HCT116 (cell line): ENCODE results near the gene MECP2. TPM values are rescaled to one million over a fixed set of nuclear protein-coding genes. Genes with fewer than 3 reads are reported as not detected.

Experiments
- ATAC-seq: fragments of 200-7000 bp; cut with Tn5 transposase; 2 replicates; pipeline ENCODE4 v1.9.1; 2020; ENCODE audit warnings: mild to moderate bottlenecking, moderate library complexity
- BruUV-seq: library from RNA; stranded (reverse); fragments of 400-500 nt; replicated peaks from 2 replicates; lab custom pipeline; 2021; lab: Mats Ljungman, UMichigan
- CTCF ChIA-PET: fragments of 300-600 bp; sonication (Branson Sonifier 250); formaldehyde crosslinking; loops from one replicate; lab custom pipeline; 2021; ENCODE audit warnings: antibody characterized with exemption; lab: Charles Lee
- POLR2A ChIA-PET: fragments of 300-600, 350-600 bp; sonication (Branson Sonifier 250); formaldehyde crosslinking; loops from one replicate; lab custom pipeline; 2021; ENCODE audit warnings: antibody characterized with exemption; lab: Charles Lee
- RAD21 ChIA-PET, 2 experiments: fragments of 300-600 bp; sonication (Branson Sonifier 250); formaldehyde crosslinking; loops; one replicate each; lab custom pipeline; 2023; ENCODE audit warnings: low total read pairs in 2 of 2; ENCODE audit not compliant: uncharacterized antibody in 2 of 2, unreplicated experiment in 2 of 2, low non-redundant PET in 1 of 2; lab: Charles Lee
- DNase-seq: peaks from one replicate; pipeline ENCODE4 v3.0.0-alpha.2; 2010; ENCODE audit warnings: low read depth, low spot score
- H2AFZ ChIP-seq: fragments of 200-600 bp; shearing (Covaris generic), sonication (generic); 2 replicates; pipeline ENCODE4 v1.6.1; 2017; ENCODE audit warnings: low read depth, mixed run types, mixed read lengths, antibody characterized with exemption, low read length; ENCODE audit not compliant: poor library complexity, severe bottlenecking
- H3K27ac ChIP-seq: 2 replicates; pipeline ENCODE4 v1.5.1; 2012; ENCODE audit warnings: low read depth, low read length
- H3K27me3 ChIP-seq: fragments of 200-600 bp; sonication (generic); 2 replicates; pipeline ENCODE4 v1.6.1; 2016; ENCODE audit warnings: mixed run types, low read length, mixed read lengths; ENCODE audit not compliant: insufficient read depth
- H3K36me3 ChIP-seq, 2 experiments: fragments of 200-500 bp in 1 of 2; fragments of 200-600 bp in 1 of 2; sonication (Bioruptor generic) in 1 of 2; sonication (generic) in 1 of 2; 2 replicates each; pipeline versions ENCODE4 v1.5.1 to v1.6.1; 2014 to 2016; ENCODE audit warnings: low read length in 2 of 2, inconsistent platforms in 1 of 2, mixed read lengths in 1 of 2, mixed run types in 1 of 2; ENCODE audit not compliant: insufficient read depth in 2 of 2, control insufficient read depth in 1 of 2
- H3K4me1 ChIP-seq, 2 experiments: fragments of 200-600 bp in 1 of 2; sonication (generic) in 1 of 2; 2 replicates each; pipeline versions ENCODE4 v1.5.1 to v1.6.1; 2012 to 2017; ENCODE audit warnings: low read length in 2 of 2, inconsistent platforms in 1 of 2, mild to moderate bottlenecking in 1 of 2, mixed read lengths in 1 of 2, mixed run types in 1 of 2, moderate library complexity in 1 of 2; ENCODE audit not compliant: insufficient read depth in 2 of 2, control insufficient read depth in 1 of 2
- H3K4me2 ChIP-seq: fragments of 200-600 bp; sonication (generic); 2 replicates; pipeline ENCODE4 v1.6.1; 2017; ENCODE audit warnings: mixed run types, low read length, mixed read lengths
- H3K4me3 ChIP-seq, 2 experiments: fragments of 200-600 bp in 1 of 2; sonication (generic) in 1 of 2; replicated peaks in 1 of 2; 2 replicates each; pipeline ENCODE4 v1.5.1; 2011 to 2016; ENCODE audit warnings: low read length in 2 of 2, control low read depth in 1 of 2, low read depth in 1 of 2, mild to moderate bottlenecking in 1 of 2, mixed read lengths in 1 of 2, mixed run types in 1 of 2
- H3K79me2 ChIP-seq: fragments of 200-600 bp; sonication (generic); 2 replicates; pipeline ENCODE4 v1.6.1; 2017; ENCODE audit warnings: mild to moderate bottlenecking, mixed run types, low read length, moderate library complexity, mixed read lengths; ENCODE audit not compliant: insufficient read depth
- H3K9ac ChIP-seq: fragments of 200-600 bp; sonication (generic); 2 replicates; pipeline ENCODE4 v1.6.1; 2016; ENCODE audit warnings: low read length, mixed read lengths
- H3K9me2 ChIP-seq: fragments of 200-600 bp; sonication (generic), shearing (Covaris generic); 2 replicates; pipeline ENCODE4 v1.6.1; 2017; ENCODE audit warnings: mixed run types, mild to moderate bottlenecking, moderate library complexity; ENCODE audit not compliant: insufficient read depth
- H3K9me3 ChIP-seq, 2 experiments: fragments of 200-500 bp in 1 of 2; fragments of 200-600 bp in 1 of 2; sonication (Bioruptor generic) in 1 of 2; sonication (generic) in 1 of 2; 2 replicates each; pipeline ENCODE4 v1.6.1; 2014 to 2017; ENCODE audit warnings: low read length in 2 of 2, mixed read lengths in 2 of 2, inconsistent platforms in 1 of 2, low read depth in 1 of 2, mild to moderate bottlenecking in 1 of 2, mixed run types in 1 of 2, moderate library complexity in 1 of 2; ENCODE audit not compliant: control insufficient read depth in 1 of 2, insufficient read depth in 1 of 2
- H4K20me1 ChIP-seq: fragments of 200-600 bp; sonication (generic), shearing (Covaris generic); 2 replicates; pipeline ENCODE4 v1.6.1; 2017; ENCODE audit warnings: mixed run types, mild to moderate bottlenecking, moderate library complexity; ENCODE audit not compliant: insufficient read depth
- CEBPB ChIP-seq: IDR thresholded peaks from 2 replicates; pipeline ENCODE4 v1.6.1; 2012; ENCODE audit warnings: low read depth
- CTCF ChIP-seq, 3 experiments: fragments of 200-600 bp in 1 of 3; sonication (generic) in 1 of 3; IDR thresholded peaks in 2 of 3; conservative IDR thresholded peaks in 1 of 3; 2 replicates each; pipeline ENCODE4 v1.5.1; 2012 to 2017; ENCODE audit warnings: low read depth in 2 of 3, low read length in 2 of 3, antibody characterized with exemption in 1 of 3, borderline replicate concordance in 1 of 3, control low read depth in 1 of 3, mild to moderate bottlenecking in 1 of 3, mixed read lengths in 1 of 3, mixed run types in 1 of 3, moderate library complexity in 1 of 3; ENCODE audit not compliant: insufficient read depth in 1 of 3
- EGR1 ChIP-seq: IDR thresholded peaks from 2 replicates; pipeline ENCODE4 v1.6.1; 2012; ENCODE audit warnings: low read depth
- EZH2 ChIP-seq: fragments of 200-600 bp; sonication (generic); IDR thresholded peaks from 2 replicates; pipeline ENCODE4 v1.6.1; 2017; ENCODE audit warnings: antibody characterized with exemption, mixed run types
- EZH2phosphoT487 ChIP-seq: fragments of 200-600 bp; IDR thresholded peaks from 2 replicates; pipeline ENCODE4 v1.6.1; 2018; ENCODE audit warnings: antibody characterized with exemption, borderline replicate concordance
- MAX ChIP-seq: IDR thresholded peaks from 2 replicates; pipeline ENCODE4 v1.6.1; 2012
- POLR2AphosphoS5 ChIP-seq: IDR thresholded peaks from 2 replicates; pipeline ENCODE4 v1.6.1; 2011; ENCODE audit warnings: mild to moderate bottlenecking, low read depth, low read length, moderate library complexity
- RAD21 ChIP-seq: IDR thresholded peaks from 2 replicates; pipeline ENCODE4 v1.6.1; 2012; ENCODE audit warnings: low read depth, mild to moderate bottlenecking
- SIN3A ChIP-seq: IDR thresholded peaks from 2 replicates; pipeline ENCODE4 v1.6.1; 2012; ENCODE audit warnings: low read depth
- SP1 ChIP-seq: IDR thresholded peaks from 2 replicates; pipeline ENCODE4 v1.6.1; 2012; ENCODE audit warnings: low read depth
- YY1 ChIP-seq: IDR thresholded peaks from 2 replicates; pipeline ENCODE4 v1.6.1; 2011; ENCODE audit warnings: low read length, low read depth, moderate library complexity, mild to moderate bottlenecking; ENCODE audit not compliant: insufficient replicate concordance; ENCODE audit errors: extremely low read depth
- intact Hi-C: fragments of 100-400 bp; cut with micrococcal nuclease; formaldehyde crosslinking; loops from 2 replicates; pipeline ENCODE4 v1.10.0; 2022
- total RNA-seq: library from RNA; stranded (reverse); gene quantifications from one replicate; pipeline ENCODE4 v1.2.1, GENCODE V29; 2021; ENCODE audit not compliant: unreplicated experiment

Gene MECP2
- total RNA-seq, 1 experiment from 2014 or later: 32.4 TPM

GRCh38 chrX:154056770-154057241 lies 40.7 kb downstream of the MECP2 start (continued):
- TF ChIP-seq CTCF (IDR thresholded peaks at IDR 0.05 in 2 of 3, conservative IDR thresholded peaks at IDR 0.05 in 1 of 3; ENCODE audit: borderline replicate concordance in 1 of 3, insufficient read depth in 1 of 3, low read depth in 2 of 3, low read length in 2 of 3) (no peak), SIN3A (no peak), CEBPB (no peak), YY1 (no peak), EGR1 (no peak), EZH2 (no peak), SP1 (no peak), POLR2AphosphoS5 (no peak), EZH2phosphoT487 (no peak)

- Histone ChIP-seq H3K27ac (no peak overlapping the region), H2AFZ (no peak overlapping the region), H3K79me2 (peaks cover 34% of the 10 kb centered on the region; the same call in 1 of the 2 replicates), H4K20me1 (0 out of 2 replicates have a peak, but pooled peaks cover 4% of the 10 kb centered on the region), H3K9ac (no peak overlapping the region), H3K36me3 (no peaks in the 10 kb centered on the region), H3K4me3 (no peak overlapping the region), H3K27me3 (no peaks in the 10 kb centered on the region), H3K9me2 (no peaks in the 10 kb centered on the region), H3K9me3 (no peaks in the 10 kb centered on the region)
- ChIA-PET RAD21 (no interaction called here), CTCF (no interaction called here)
- ATAC-seq: peak; percentile 86
- peak; percentile 3 for DNase-seq
- BruUV-seq: no TSS peak
- intact Hi-C loops: loop anchor here (1.0 kb wide), 1 partner anchor 38 kb away; no protein-coding TSS in a partner anchor
- no peak for TF ChIP-seq MAX
- TF ChIP-seq RAD21: peak; percentile 49
- TF ChIP-seq CTCF (IDR thresholded peaks at IDR 0.05 in 2 of 3, conservative IDR thresholded peaks at IDR 0.05 in 1 of 3; ENCODE audit: borderline replicate concordance in 1 of 3, insufficient read depth in 1 of 3, low read depth in 2 of 3, low read length in 2 of 3): peak; percentile 34 to 67 (median 61); a peak in 5 of 6 replicates
- TF ChIP-seq, all 23 proteins: peak for 2
- POLR2A ChIA-PET: no interaction called here
- Histone ChIP-seq H3K4me1 (no peaks in the 10 kb centered on the region), H3K4me2 (no peak overlapping the region)
These were observed 46.2 kb downstream of the MECP2 start for GRCh38 chrX:154051201-154051810.
